GM21723 (cell line): ENCODE measurements around the gene YPEL2.

ENCODE experiments used
- ATAC-seq: cut with Tn5 transposase; IDR thresholded peaks from one replicate; pipeline ENCODE4 v1.9.1; 2021; ENCODE audit warnings: mild to moderate bottlenecking, moderate library complexity; ENCODE audit not compliant: unreplicated experiment

YPEL2 gene

DNA sequence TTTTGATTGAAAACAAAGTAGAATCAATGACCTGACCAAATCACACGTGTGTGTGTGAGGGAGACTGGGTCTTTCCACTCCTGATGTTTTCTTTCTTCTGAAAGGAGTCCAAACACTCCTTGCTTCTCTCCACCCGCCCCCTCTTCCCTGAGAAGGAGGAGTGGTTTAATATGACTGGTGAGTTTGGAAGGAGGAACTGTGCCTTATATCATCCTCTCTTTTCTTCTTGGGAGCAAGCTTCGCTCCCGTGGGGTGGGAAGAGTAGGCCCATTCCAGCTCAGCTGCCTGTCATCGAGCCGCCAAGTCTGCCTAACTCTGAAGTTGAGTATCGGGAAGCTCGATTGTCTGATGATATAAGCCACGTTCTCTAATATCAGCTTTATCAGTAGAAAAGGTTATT is 96.5 kb downstream of the YPEL2 start:
- no peak for ATAC-seq

DNA sequence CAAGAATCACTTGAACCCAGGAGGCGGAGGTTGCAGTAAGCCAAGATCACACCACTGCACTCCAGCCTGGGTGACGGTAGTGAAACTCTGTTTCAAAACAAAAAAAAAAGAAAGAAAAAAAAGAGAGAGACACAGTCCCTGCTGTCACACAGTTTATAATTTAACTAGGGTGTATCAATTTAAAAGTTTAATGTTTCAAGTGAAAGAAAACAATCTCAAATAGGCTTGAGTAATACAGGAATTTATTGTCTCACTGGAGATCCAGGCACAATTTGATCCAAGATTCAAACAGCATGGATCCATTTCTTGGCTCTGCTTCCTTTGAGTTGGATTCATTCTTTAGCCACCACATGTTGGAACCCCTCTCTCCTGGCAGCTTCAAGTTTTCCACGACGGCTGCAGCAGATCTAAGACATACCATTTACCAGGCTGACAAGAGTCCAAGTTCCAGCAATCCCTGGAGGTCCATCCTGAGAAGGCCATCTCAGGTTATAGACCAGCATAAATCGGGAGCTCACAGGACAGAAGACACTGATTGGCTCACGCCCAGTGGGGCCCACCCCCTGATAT is 97.5 kb downstream of the YPEL2 start:
- no peak for ATAC-seq

DNA sequence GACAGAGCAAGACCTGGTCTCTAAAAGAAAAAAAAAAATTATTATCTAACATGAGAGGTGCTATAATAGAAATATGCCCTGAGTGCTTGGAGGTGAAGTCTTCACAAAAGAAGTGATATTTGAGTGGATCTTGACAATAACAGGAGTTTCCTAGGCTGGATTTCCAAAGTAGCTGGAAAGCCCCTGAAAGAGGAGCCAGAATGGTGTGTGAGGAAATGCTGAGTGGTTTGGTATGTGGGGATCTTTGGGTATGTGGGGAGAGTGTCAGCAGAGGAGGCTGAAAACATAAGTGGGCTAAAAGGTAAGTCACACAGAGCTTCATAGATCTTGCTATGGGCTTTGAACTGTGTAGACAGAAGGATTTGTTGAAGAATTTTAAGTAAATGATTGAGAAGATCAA is 100.1 kb downstream of the YPEL2 start:
- ATAC-seq, result no peak

DNA sequence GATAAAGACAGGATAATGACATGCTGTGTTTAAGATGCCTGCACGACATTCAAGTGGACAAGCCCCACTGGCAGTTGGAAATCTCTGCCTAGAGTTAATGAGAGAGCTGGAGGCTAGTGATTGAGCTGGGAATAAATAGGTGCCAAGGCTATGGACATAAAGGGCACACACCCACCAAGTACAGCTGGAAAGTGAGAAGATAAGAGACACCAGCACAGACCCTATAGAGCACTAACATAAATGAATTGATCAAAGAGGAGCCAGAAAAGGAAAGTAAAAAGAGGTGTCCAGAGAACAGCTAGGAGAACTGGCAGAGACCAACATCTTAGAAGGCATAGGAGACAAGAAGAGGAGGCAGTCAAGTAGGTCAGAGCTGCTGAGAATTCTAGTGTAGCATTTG is 101.2 kb downstream of the YPEL2 start:
- no peak for ATAC-seq

DNA sequence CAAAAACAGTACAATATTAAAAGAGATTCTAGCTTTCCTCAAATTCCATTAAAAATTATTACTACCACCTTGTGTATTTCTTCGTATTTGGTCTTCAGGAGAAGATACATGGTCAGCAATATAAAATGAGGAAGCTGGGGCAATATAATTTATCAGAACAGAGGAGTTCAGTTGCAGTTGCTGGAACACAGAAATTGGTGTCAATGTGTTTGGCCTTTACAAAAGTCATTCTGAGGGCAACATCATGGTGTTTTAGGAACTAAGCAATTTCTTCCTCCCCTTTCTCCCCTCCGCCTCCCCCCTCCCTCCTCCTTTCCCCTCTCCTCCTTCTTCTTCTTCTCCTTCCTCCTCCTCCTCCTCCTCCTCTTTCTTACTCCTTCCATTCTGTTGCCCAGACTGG is 102.1 kb downstream of the YPEL2 start:
- ATAC-seq, result no peak

DNA sequence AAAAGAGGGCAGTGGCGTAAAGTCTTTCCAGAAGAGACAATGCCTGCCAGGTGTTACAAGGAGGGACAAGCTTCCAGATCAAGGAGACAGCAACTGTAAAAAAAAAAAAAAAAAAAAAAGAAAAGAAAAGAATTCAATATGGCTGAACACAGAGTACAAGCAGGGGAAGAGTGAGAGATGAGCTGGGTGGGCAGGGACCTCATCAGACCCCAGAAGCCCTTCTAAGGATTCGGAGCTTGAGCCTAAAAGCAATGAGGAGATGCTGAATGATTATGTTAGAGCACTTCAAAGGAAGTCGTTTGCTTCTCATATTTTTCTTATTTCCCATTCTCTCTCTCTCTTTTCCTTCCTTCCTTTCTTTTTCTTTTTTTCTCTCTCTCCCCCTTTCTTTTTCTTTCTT is 103.0 kb downstream of the YPEL2 start:
- ATAC-seq, result no peak

DNA sequence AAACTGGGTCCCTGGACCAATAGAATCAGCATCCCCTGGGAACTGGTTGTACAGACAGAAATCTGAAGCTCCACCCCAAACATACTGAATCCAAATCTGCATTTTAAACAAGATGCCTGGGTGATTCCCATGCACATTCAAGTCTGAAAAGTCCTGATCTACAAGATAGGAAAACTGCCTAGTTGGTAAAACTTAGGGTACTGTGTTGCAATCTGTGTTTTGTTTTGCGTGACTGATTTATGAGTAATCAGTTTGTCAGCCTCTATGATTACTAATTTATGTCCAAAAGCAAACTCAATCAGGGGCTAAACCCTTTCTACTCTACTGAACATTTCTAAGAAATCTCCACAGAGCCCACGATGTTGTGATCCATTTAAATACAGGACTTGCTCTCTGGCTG is 103.8 kb downstream of the YPEL2 start:
- ATAC-seq, result no peak

DNA sequence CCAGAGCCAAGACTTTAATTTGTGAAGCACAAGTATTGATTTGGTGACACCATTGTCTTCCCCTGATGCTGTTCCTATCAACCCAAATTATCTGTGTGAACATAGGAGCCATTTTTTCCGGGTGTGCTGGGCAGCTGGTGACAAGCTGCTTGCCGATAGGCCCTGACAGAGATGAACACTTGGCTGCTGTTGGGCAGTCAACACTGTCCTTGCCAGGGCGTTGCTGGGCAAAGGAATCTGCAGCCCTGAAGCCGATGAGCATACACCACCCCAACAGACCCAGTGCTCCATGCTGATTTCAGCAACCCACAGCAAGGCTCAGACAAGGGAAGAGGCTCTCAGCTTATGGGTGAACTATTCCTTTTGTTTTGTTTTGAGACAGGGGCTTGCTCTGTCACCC is 105.4 kb downstream of the YPEL2 start:
- ATAC-seq, result no peak

DNA sequence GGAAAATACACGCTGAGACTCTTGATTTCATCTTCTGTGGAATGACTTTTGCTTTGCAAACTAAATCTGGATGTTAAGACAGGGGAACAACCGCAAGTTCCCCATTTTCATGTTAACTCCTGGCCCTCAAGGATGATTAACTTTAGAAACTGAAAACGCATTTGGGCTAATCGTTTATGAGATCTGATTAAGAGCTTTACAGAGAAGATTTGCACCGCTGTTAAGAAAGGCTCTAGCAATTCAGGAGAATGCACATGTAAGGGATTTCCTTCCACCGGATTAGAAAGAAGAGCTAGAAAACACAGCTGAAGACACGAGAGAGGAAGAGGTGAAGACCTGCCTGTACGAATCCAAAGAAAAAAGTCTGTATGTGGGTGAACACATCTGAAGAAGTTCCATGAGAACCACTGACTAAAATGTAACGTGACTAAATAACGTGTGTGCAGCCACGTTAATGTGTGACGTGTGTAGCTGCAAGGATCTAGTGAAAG is 106.4 kb downstream of the YPEL2 start:
- ATAC-seq, result no peak

DNA sequence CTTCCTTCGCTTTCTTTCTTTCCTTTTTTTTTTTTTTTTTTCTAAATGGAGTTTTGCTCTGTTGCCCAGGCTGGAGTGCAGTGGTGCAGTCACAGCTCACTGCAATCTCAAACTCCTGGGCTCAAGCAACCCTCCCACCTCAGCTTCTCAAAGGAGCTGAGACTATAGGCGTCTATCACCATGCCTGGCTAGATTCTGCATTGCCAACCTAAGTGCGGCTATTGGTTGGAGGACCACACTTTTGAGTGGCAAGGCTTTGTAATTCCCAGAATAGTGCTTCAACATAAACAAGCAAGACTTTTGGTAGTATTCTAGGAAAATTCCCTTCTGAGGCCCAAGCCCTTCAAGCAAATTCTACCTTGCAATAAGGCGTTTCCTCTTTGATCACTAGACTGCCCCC is 107.8 kb downstream of the YPEL2 start:
- ATAC-seq, result no peak

DNA sequence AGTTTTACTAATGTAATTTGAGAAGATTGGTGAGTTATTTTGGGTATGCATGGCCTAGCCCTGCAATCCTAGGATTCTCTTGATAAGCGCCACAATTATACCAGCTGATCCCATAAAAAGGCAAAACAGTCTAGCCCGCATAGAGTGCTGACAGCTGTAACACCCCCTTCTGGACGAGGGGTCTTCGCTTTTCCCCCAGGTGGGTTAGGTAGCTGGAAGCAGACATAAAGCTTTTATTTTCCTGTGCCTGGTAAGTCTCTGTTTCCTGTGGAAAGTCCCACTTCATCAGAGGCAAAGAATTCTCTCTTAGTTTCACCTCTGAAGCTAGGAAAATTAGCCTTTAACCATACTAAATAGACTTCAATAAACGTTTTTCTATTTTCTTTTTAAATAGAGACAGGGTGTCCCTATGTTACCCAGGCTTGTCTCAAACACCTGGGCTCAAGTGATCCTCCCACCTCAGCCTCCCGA is 108.3 kb downstream of the YPEL2 start:
- no peak for ATAC-seq

DNA sequence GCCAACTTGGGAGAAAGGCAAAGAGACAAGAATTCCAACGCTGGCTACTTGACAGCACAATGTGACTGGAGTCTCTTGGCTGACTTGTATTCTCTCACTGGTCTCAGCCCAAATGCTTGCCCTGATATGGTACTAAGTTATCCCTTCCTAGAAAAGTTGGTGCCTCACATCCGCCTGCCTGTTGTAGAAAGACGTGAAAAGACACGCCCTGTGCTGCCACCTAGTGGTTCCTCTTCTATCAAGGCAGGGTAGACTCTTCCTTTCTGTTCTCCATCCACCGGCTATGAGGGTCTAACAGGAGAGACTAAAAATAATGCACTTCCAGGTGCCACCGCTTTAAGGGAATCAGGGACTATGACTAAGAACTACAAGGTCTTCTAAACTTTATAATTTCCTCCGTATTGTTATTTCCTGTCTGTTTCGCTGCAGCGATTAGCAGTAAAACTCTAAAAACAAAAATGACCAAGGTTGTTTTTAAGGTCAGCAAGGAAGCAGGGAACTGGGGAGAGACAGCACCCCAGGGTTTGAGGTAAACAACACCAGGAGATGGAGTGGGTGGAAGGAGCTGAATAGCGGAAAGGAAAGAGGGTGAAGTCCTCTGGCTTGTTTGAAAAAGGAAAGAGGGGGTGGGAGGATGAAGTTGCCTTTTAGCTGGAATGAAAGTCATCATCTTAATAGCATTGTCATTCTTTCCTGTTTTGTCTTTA is 109.5 kb downstream of the YPEL2 start:
- ATAC-seq, result peak; percentile 73

DNA sequence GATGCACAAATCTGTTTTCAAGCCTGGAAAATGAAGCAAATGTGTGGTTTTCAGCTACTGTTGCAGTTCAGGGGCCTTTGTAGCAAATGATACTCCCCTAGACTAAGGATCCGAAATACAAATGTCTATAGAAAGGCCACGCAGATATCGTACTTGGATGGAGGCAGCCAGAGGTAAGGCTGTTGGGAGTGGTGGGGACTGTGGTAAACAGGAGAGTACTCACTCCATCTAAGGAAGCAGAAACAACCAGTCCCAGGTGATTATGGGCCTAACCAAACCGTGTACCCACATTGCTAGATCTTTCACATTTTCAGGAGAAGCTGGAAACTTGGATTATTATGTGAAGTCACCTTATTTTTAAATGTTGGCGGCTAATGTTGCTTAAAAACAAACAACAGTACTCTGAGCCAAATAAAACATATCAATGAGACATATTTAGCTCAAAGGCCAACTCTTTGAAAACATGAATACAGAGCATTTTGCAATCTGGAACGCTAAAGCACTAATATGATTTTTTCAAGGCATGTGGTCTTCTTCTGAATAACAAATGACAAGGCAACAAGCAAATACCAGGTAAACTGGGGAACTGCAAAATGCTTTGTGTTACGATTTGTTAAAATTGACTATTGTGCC is 110.1 kb downstream of the YPEL2 start:
- ATAC-seq, result no peak

DNA sequence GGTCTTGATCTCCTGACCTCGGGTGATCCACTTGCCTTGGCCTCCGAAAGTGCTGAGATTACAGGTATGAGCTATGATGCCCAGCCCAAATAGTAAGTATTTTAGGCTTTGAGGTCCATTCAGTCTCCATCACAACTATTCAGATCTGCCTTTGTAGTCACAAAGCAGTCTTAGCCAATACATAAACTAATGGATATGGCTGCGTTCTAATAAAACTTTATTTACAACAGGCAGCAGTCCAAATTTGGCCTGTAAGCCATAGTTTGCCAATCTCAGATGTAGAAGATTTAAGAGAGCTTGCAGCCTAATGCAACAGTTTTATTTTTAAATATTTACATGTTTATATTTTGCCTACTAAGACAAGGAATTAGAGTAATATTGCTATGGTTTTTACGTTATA is 111.7 kb downstream of the YPEL2 start:
- ATAC-seq, result no peak
